Kidney (tissue), 22 donors: ENCODE data around the gene NSD2. TPM values are rescaled to one million over a fixed set of nuclear protein-coding genes. Genes with fewer than 3 reads are reported as not detected.
A peak's percentile ranks its signal among the peaks of the same experiment; 100 is the strongest.

Experiments
- DNase-seq, 5 donors: peaks; one replicate each; pipeline ENCODE4 v3.0.0-alpha.2; 2013 to 2020
- FAIRE-seq: peaks from 2 replicates; lab custom pipeline; 2012; peaks lifted over from hg19 to GRCh38; lab: Jason Lieb, UNC
- H3K27ac ChIP-seq, 2 donors: one replicate each; pipeline ENCODE4 v1.7.0; 2013; ENCODE audit warnings: low read depth in 2 of 2, low read length in 2 of 2, inconsistent platforms in 1 of 2
- H3K27me3 ChIP-seq: one replicate; pipeline ENCODE4 v1.7.1; 2013; ENCODE audit warnings: low read length, inconsistent platforms; ENCODE audit not compliant: control insufficient read depth, insufficient read depth
- H3K36me3 ChIP-seq, 3 donors: one replicate each; pipeline versions ENCODE4 v1.7.0 to v1.7.1; 2013; ENCODE audit warnings: low read length in 3 of 3, control low read depth in 1 of 3, inconsistent platforms in 1 of 3; ENCODE audit not compliant: insufficient read depth in 3 of 3, control insufficient read depth in 2 of 3
- H3K4me1 ChIP-seq, 3 donors: one replicate each; pipeline versions ENCODE4 v1.7.0 to v1.7.1; 2013; ENCODE audit warnings: low read length in 3 of 3, inconsistent platforms in 1 of 3, low read depth in 1 of 3; ENCODE audit not compliant: control insufficient read depth in 2 of 3, insufficient read depth in 2 of 3
- H3K4me3 ChIP-seq, 3 donors: one replicate each; pipeline versions ENCODE4 v1.7.0 to v1.8.1; 2013; ENCODE audit warnings: low read length in 3 of 3, control low read depth in 1 of 3, inconsistent platforms in 1 of 3
- H3K9ac ChIP-seq, 3 donors: one replicate each; pipeline versions ENCODE4 v1.7.0 to v1.7.1; 2013; ENCODE audit warnings: low read length in 3 of 3, control low read depth in 1 of 3, inconsistent platforms in 1 of 3
- H3K9me3 ChIP-seq, 3 donors: one replicate each; pipeline versions ENCODE4 v1.7.0 to v1.7.1; 2013; ENCODE audit warnings: low read length in 3 of 3, control low read depth in 1 of 3, inconsistent platforms in 1 of 3; ENCODE audit not compliant: control insufficient read depth in 2 of 3, insufficient read depth in 1 of 3
- CTCF ChIP-seq: IDR thresholded peaks from 3 replicates; pipeline ENCODE4 v1.5.1; 2012; ENCODE audit warnings: mild to moderate bottlenecking, moderate library complexity, borderline replicate concordance; ENCODE audit not compliant: insufficient read depth; ENCODE audit errors: extremely low read depth
- intact Hi-C: fragments of 100-400 bp; cut with DNase I; formaldehyde crosslinking; loops from one replicate; pipeline ENCODE4 v1.11.1; 2022
- long read RNA-seq, 10 donors: library from polyadenylated mRNA in 1 of 10; unstranded in 1 of 10; transcript quantifications; one replicate each; pipeline ENCODE4 v2.0.0 and lab custom pipeline, GENCODE V29; 2021 to 2026
- polyA plus RNA-seq: library from polyadenylated mRNA; stranded (reverse); fragments of 350-450 nt; fragmentation: Illumina TruSeq; extraction: RNeasy Lipid Tissue Mini Kit (QIAGEN cat#74804); gene quantifications from one replicate; pipeline ENCODE4 v1.2.3, GENCODE V29; 2014; ENCODE audit warnings: low read depth, low replicate concordance; ENCODE audit not compliant: insufficient read depth
- total RNA-seq: library from RNA; stranded (reverse); fragmentation: NEBNext Ultra II Directional; extraction: Animal tissue kit (Norgen Biotek cat#: 25700); gene quantifications from one replicate; pipeline ENCODE4 v1.2.1, GENCODE V29; 2021
- donor health status: control.
- donor health status: control.
- donor health status: control.
- donor health status: control.
- donor health status: control.
- donor health status: DM: yes; HTN: yes; CAD: no.
- donor health status: Normal renal cell carcinoma (clear cell type).

The NSD2 gene
- total RNA-seq (51.2 TPM), polyA plus RNA-seq (5.5 TPM)
- long read RNA-seq, donor 1, full-length matches to known transcripts = 2 of 2 reads
- long read RNA-seq, donor 1, partial matches to known transcripts = 0 of 2 reads
- long read RNA-seq, donor 1, other reads (novel, unspliced or antisense) = 0 of 2 reads
- long read RNA-seq, donor 2, full-length matches to known transcripts = 4 of 22 reads
- long read RNA-seq, donor 2, partial matches to known transcripts = 5 of 22 reads
- long read RNA-seq, donor 2, other reads (novel, unspliced or antisense) = 13 of 22 reads
- long read RNA-seq, donor 3, full-length matches to known transcripts = 1 of 1 reads
- long read RNA-seq, donor 3, partial matches to known transcripts = 0 of 1 reads
- long read RNA-seq, donor 3, other reads (novel, unspliced or antisense) = 0 of 1 reads
- long read RNA-seq, donor 4, full-length matches to known transcripts = 4 of 4 reads
- long read RNA-seq, donor 4, partial matches to known transcripts = 0 of 4 reads
- long read RNA-seq, donor 4, other reads (novel, unspliced or antisense) = 0 of 4 reads
- long read RNA-seq, donor 5 = 0 reads
- long read RNA-seq, donor 6 = 0 reads
- long read RNA-seq, donor 7, partial matches to known transcripts = 1 of 14 reads
- long read RNA-seq, donor 7, other reads (novel, unspliced or antisense) = 9 of 14 reads
- long read RNA-seq, donor 8, partial matches to known transcripts = 5 of 5 reads
- long read RNA-seq, donor 8, other reads (novel, unspliced or antisense) = 0 of 5 reads
- long read RNA-seq, donor 9, full-length matches to known transcripts = 2 of 2 reads
- long read RNA-seq, donor 9, partial matches to known transcripts = 0 of 2 reads
- long read RNA-seq, donor 9, other reads (novel, unspliced or antisense) = 0 of 2 reads
- long read RNA-seq, donor 10, partial matches to known transcripts = 6 of 7 reads
- long read RNA-seq, donor 10, other reads (novel, unspliced or antisense) = 0 of 7 reads

DNA sequence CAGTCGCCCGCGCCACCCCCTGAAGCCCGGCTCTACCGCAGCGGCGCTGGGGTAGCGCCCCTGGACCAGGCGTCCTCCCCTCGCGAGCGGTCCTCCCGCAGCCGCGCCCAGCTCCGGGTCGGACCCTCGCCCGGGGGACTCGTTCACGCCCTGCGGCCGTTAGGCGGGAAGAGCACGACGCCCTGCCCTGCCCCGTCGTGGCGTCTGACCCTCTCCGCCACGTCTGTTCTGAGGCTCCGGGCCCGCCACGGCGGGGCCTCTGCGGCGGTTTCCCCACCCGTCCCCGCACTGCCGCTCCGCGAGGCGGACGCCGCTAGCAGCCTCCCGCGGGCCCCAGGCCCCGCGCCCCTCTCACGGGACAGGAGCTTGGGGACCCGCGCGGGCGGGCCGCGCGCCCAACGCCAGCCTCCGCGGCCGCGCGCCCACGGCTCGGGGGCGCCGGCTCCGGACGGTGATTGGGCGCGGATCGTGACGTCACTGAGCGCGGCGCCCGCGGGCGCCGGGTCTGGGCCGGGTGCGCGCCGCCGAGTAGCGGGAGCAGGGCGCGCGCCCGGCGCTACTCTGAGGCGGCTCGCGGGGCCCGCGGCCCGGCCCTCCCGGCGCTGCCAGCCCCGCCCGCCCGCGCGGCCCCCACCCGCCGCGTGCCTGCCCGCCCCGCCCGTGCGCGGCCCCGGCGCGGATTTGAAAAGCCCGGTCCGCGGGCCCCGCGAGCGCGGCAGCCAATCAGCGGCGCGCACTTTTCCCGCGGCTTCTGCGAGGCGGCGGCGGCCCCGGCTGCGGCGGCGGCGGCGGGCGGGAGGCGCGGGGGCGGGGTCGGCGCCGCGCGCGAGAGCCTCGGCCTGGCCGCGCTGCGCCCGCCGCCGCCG lies at the start of gene NSD2:
NSD2 (plus strand) TSS at position 816 of the 866 bp plus-strand sequence. CDS start 29,262 bp downstream, outside the sequence.
- H3K4me1 ChIP-seq = peaks cover 0 to 18% (median 3%) of the 10 kb centered on the region in 3 donors
- no peak for TF ChIP-seq CTCF
- H3K4me3 ChIP-seq = peak within 1 kb of the TSS; percentile 50 to 74 (median 72)
- peak within 1 kb of the TSS; percentile 43 to 75 (median 73) for H3K9ac ChIP-seq
- H3K27me3 ChIP-seq = no peaks in the 10 kb centered on the region
- H3K36me3 ChIP-seq = no peaks in the 10 kb centered on the region
- intact Hi-C loops = no loop called here
- no peaks in the 10 kb centered on the region for H3K9me3 ChIP-seq
- DNase-seq = peak; percentile 90 to 96 (median 92)
- H3K27ac ChIP-seq = peak within 1 kb of the TSS; percentile 95 to 96
- FAIRE-seq = no peak

GRCh38 chr4:1821679-1822567 lies 49.3 kb upstream of the NSD2 start:
- H3K36me3 ChIP-seq = peaks cover 0 to 24% (median 13%) of the 10 kb centered on the region in 3 donors
- no peak overlapping the region for H3K4me3 ChIP-seq
- FAIRE-seq (no peak), DNase-seq (no peak)
- no peak for TF ChIP-seq CTCF
- no peaks in the 10 kb centered on the region for H3K27me3 ChIP-seq
- peaks cover 0 to 4% (median 0%) of the 10 kb centered on the region in 3 donors for H3K4me1 ChIP-seq
- no peak overlapping the region for H3K27ac ChIP-seq
- intact Hi-C loops = no loop called here
- H3K9ac ChIP-seq = no peak overlapping the region
- no peaks in the 10 kb centered on the region for H3K9me3 ChIP-seq
